Activated CD4-positive, alpha-beta T cell treated with anti-CD3 and anti-CD28 coated beads, Interleukin-2, amount 50 U/mL, for 1 hour (primary cell): ENCODE data around the gene HSPA2.
"Not testable (repeated sequence)": the region's sequence is repeated elsewhere in the genome, so short reads cannot be mapped to it uniquely, and the experiment has no call there.

Experiments used
- DNase-seq: peaks from one replicate; pipeline ENCODE4 v3.0.0-alpha.2; 2020

The HSPA2 gene

DNA sequence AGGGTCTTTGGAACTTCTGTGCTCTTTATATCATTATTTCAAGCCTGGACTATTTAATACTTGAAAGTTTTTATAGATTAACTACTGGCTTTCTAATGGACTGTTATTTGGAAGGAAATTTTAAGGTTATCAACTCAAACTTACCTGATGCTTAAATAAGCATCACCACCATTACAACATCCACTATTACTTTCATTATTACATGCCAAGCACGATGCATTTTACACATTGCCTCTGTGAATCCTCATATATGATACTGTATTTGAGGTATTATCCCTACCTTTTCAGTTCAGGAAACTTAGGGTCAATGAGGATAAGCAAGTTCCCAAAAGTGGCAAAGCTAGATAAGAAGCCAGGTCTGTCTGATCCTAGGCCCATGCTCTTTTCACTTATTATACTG is 23.6 kb upstream of the HSPA2 start:
- DNase-seq: no peak

DNA sequence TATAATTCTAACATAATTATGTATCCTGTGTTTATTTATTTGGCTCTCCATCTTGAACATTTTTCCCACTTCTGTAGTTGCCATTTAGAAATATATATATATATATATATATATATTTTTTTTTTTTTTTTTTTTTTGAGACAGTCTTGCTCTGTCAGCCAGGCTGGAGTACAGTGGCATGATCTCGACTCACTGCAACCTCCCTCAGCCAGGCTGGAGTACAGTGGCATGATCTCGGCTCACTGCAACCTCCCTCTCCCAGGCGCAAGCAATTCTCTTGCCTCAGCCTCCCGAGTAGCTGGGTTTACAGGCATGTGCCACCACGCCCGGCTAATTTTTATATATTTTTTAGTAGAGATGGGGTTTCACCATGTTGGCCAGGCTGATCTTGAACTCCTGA is 22.9 kb upstream of the HSPA2 start:
- DNase-seq: not testable (repeated sequence)

DNA sequence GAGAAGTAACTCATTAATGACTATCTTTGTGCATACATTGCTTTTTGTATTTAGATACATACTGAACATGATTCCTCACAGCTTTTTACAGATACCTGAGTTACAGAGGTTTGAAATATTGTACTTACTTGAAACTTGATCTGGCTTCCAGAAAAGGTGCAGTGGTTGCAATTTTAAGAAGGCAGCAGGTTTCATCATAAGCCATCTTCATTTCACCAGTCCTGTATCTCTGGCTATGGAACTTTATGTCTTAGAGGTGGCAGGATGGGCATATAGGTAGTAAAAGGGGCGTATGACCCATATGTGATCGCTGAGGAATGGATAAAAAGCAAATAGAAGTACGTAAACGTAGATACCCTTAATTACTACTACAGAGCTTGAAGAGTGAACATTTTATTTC is 22.3 kb upstream of the HSPA2 start:
- DNase-seq: no peak

DNA sequence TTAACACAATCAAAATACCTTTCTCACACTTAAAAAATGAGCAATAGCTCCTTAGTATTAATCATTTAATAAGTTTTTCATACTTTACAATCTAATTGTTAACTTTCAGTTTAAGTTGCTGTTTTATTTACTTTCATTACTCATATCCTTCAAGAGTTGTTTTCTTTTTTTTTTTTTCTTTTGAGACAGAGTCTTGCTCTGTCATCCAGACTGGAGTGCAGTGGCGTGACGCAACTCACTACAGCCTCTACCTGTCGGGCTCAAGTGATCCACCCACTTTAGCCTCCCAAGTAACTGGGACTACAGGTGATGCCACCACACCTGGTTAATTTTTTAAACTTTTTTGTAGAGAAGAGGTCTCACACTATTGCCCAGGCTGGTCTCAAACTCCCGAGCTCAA is 19.8 kb upstream of the HSPA2 start:
- DNase-seq: no peak

DNA sequence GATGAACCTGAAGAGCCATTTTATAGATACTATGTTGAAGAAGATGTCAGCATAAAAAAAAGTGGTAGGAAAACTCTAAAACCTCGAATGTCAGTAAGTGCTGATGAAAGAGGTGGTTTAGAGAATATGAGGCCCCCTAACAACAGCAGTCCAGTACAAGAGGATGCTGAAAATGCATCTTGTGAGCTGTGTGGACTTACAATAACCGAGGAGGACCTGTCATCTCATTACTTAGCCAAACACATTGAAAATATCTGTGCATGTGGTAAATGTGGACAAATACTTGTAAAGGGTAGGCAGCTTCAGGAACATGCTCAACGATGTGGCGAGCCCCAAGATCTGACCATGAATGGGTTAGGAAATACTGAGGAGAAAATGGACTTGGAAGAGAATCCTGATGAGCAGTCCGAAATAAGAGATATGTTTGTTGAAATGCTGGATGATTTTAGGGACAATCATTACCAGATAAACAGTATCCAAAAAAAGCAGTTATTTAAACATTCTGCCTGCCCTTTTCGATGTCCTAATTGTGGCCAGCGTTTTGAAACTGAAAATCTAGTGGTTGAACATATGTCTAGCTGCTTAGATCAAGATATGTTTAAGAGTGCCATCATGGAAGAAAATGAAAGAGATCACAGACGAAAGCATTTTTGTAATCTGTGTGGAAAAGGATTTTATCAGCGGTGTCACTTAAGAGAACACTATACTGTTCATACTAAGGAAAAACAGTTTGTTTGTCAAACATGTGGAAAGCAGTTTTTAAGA is 17.8 kb upstream of the HSPA2 start:
- no peak for DNase-seq

DNA sequence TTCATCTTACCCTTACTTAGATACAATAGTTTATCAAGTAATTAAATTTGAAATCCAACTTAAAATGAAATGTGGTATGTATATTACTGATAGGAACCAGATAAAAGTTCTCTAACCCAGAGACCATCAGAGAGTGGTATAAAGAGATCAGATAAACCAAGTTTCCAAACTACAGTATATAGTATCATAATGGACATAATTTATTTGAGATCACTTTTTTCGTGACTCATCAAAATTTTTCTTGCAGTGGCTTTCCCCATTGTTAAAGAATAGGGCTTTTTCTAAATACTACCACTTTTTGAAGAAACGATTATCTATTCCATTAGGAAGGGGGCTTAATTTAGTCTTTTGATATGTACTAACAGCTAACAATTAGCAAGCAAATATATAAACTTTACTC is 15.2 kb upstream of the HSPA2 start:
- no peak for DNase-seq

DNA sequence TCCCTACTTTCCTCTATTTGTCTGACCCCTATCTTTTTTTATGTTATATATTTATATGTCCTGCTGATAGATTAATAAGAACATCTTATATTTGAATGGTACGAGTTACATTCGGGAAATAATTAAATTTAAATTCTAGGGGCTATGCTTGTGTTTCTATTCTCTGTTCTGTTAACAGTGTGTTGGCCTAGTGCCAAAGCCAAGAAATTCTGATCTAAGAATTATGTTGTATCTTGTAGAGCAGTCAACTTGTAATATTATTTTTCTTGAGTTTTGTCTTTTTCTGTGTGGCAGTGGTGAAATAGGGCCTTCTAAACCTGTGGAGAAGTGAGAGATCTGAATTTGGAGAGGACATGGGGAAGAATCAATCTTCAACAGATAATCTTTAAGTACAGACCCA is 9.0 kb upstream of the HSPA2 start:
- DNase-seq: no peak

DNA sequence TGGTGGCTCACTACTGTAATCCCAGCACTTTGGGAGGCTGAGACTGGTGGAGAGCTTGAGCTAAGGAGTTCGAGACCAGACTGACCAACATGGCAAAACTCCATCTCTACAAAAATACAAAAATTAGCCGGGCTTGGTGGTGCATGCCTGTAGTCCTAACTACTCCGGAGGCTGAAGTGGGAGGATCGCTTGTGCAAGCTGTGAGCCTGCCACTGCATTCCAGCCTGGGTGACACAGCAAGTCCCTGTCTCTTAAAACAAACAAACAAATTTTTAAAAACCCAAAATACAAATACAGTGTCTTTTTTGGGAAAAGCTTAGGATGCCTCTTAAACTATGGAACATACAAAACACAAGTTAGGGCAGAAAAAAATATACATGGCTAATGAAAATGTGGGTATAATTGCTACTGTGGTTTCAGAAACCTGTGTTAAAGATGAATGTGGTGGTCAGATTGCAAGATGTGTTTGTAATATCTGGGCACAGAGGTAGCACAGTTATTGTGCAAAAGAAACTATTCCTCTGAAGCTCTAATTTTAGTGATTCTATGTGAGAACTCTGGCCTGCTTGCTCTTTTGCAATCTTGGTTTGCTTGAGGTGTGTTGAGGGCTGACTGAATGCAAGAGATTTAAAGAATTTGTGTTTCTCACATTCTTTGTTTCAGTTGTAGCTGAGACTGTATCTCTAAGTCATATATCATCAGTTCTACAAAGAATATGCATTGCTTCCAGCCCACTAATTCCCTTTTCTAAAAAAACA is 3.9 kb upstream of the HSPA2 start:
- DNase-seq: no peak

DNA sequence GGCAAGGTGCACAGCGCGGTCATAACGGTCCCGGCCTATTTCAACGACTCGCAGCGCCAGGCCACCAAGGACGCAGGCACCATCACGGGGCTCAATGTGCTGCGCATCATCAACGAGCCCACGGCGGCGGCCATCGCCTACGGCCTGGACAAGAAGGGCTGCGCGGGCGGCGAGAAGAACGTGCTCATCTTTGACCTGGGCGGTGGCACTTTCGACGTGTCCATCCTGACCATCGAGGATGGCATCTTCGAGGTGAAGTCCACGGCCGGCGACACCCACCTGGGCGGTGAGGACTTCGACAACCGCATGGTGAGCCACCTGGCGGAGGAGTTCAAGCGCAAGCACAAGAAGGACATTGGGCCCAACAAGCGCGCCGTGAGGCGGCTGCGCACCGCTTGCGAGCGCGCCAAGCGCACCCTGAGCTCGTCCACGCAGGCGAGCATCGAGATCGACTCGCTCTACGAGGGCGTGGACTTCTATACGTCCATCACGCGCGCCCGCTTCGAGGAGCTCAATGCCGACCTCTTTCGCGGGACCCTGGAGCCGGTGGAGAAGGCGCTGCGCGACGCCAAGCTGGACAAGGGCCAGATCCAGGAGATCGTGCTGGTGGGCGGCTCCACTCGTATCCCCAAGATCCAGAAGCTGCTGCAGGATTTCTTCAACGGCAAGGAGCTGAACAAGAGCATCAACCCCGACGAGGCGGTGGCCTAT is 875 bp downstream of the HSPA2 start:
- no peak for DNase-seq

DNA sequence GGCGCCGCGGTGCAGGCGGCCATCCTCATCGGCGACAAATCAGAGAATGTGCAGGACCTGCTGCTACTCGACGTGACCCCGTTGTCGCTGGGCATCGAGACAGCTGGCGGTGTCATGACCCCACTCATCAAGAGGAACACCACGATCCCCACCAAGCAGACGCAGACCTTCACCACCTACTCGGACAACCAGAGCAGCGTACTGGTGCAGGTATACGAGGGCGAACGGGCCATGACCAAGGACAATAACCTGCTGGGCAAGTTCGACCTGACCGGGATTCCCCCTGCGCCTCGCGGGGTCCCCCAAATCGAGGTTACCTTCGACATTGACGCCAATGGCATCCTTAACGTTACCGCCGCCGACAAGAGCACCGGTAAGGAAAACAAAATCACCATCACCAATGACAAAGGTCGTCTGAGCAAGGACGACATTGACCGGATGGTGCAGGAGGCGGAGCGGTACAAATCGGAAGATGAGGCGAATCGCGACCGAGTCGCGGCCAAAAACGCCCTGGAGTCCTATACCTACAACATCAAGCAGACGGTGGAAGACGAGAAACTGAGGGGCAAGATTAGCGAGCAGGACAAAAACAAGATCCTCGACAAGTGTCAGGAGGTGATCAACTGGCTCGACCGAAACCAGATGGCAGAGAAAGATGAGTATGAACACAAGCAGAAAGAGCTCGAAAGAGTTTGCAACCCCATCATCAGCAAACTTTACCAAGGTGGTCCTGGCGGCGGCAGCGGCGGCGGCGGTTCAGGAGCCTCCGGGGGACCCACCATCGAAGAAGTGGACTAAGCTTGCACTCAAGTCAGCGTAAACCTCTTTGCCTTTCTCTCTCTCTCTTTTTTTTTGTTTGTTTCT is 1.7 kb downstream of the HSPA2 start:
- no peak for DNase-seq

DNA sequence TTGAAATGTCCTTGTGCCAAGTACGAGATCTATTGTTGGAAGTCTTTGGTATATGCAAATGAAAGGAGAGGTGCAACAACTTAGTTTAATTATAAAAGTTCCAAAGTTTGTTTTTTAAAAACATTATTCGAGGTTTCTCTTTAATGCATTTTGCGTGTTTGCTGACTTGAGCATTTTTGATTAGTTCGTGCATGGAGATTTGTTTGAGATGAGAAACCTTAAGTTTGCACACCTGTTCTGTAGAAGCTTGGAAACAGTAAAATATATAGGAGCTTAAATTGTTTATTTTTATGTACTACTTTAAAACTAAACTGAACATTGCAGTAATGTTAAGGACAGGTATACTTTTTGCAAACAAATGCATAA is 2.3 kb downstream of the HSPA2 start:
- no peak for DNase-seq

DNA sequence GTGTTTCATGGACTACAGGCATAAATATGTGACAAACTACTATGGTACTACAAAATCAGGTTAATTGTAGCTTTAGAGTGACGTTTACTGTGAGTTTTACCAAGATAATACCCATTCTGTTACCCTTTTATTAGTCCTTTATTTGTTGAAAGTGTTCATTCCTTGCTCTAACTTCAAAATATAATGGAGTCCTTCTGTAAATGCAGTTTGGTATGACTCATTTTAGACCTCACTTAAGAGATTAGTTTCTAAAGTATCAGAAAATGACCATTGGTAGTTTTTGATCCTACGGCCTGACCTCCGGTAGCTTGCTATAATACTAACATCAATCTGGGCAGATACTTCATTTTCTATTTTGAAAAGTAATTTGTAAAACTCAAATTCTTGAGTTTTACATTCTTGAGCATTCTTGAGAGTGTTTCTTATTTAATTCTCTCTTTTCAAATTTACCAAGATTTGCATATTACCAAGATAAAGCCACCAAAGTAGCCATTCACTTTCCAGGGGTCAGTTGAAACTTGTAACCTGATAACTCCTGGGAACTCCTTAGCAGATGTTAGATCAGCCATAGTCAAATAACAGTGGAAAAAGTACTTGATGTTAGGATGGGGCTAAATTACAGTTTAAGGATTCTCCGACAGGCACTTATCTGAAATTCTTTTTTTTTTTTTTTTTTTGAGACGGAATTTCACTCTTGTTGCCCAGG is 4.2 kb downstream of the HSPA2 start:
- no peak for DNase-seq

DNA sequence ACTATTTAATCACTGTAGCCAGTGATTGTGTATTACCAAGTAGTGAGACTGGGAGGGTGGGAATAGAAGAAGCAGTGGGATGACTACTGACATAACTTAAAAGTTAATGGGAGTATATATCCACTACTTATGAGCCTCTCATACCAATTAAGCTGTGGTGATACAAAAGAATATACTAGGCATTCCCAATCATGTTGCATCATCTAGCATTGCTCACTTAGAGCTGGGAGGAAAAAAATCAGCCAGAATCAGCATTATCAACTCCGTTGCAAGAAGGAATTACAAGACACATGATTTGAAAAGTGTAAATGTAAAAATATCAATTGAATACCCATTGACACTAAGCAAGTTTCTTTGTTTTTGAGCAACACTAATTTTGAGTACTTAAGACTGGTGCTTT is 8.5 kb downstream of the HSPA2 start:
- DNase-seq: no peak

DNA sequence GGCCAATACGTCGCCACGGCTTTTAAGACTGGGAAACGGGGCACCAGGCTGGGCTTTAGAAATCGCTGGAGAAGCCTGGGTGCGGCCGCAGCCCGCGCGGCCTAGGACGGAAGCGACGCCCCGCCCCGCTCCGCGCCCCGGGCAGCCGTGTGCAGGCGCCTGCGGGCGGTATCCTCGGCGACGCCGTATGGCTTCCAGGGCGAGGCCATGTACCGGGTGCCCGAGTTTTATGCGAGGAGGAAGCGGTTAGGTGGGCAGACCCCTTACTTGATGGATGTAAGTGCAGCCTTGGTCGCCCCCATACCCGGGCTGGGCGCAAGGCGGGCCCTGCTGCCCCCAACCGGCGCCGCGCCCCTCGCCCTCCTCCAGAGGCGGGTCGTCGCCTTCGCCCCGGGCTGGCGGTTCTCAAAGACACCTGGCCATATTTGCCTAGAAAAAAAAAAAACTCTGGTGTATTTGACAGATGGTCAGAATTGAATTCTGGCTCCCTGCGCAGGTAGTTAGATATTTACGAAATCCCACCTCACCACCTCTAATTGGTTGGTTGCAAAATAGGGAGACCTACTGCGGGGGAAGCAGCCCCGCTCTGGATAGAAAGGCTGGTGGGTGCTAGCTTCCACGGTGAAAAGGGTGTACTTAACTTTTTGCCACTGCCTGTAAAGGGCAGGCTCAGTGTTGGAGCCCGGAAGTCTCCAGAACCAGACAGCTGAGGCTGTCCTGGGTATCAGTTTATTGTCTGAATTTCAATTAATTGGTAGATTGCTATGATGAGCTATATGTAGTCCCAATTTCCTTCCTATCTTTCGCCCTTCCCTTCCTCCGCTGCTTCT is 9.5 kb downstream of the HSPA2 start, which contains the start of gene PPP1R36:
Gene PPP1R36, plus strand, starts transcription at position 171 of the 830 bp plus-strand sequence. Its CDS starts 37 bp downstream, at position 208.
- DNase-seq: peak; percentile 35

DNA sequence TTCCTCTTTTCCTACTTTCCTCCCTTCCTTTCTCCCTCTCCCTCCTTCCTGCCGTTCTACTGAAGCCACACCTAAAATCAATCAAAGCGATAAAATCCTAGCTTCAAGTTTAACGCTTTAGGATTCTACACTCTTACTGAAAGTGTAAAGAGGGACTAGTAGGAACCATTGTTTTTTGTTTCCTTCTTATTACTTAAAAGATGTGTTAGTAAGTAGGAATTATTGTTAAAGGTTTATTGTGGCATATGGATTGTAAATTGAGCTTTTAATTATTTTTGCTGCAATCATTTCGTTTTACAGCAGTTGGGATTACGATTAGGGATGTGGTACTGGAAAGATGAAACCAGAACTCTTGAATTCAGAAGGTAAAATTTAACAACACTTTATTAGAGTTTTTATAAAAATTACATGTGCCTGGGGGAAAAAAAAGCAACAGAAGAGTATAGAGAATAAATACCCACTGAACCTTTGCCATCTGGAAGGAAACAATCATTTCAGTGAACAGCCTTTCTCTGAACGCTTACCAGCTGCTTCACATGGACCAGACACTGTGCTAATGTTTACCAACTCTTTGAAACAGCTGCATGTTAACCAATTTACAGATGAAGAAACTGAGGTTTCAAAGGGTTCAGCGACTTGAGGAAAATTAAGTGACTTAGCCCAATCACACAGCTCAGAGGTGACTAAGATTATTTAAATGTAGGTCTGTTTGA is 10.2 kb downstream of the HSPA2 start:
- no peak for DNase-seq

DNA sequence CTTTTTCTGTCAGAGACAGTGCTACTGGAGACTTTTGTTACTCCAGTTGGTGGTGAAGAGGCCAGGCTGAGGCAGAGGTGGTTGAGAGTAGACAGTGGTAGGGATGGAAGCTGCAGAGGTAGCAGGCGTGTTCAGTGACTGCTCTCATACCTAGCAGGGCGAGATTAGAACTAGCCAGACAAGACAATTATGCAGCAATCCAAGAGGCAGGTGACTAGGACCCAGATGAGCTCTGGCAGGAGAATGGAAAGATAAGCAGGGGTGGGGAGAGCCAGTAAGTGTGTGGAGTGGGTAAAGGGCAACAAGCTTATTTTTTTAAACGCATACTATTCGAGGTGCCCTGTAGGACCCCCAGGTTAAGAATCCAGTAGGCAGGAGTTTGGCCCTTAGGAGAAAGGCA is 14.0 kb downstream of the HSPA2 start:
- no peak for DNase-seq

DNA sequence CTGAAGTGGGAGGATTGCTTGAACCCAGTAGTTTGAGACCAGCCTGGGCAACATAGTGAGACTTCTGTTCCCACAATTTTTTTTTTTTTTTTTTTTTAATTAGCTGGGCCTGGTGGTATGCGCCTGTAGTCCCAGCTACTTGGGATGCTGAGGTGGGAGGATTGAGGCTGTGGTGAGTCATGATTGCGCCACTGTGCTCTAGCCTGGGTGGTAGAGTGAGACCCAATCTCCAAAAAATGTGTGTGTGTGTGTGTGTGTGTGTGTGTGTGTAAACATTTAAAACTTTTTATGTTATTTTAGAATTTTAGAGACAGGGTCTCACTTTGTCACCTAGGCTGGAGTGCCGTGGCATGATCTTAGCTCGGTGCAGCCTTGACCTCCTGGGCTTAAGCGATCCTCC is 16.0 kb downstream of the HSPA2 start:
- no peak for DNase-seq

DNA sequence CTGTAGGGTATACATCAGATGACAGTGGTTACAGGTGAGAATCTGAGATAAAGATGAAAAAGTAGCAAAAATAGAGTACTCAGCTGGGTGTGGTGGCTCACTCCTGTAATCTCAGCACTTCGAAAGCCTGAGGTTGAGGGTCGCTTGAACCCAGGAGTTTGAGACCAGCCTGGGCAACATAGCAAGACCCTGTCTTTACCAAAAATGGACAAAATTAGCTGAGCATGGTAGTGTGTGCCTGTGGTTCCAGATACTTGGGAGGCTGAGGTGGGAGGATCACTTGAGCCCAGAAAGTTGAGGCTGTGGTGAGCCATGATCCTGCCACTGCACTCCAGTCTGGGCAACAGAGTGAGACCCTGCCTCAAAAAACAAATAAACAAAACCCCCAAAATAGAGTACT is 17.7 kb downstream of the HSPA2 start:
- not testable (repeated sequence) for DNase-seq

DNA sequence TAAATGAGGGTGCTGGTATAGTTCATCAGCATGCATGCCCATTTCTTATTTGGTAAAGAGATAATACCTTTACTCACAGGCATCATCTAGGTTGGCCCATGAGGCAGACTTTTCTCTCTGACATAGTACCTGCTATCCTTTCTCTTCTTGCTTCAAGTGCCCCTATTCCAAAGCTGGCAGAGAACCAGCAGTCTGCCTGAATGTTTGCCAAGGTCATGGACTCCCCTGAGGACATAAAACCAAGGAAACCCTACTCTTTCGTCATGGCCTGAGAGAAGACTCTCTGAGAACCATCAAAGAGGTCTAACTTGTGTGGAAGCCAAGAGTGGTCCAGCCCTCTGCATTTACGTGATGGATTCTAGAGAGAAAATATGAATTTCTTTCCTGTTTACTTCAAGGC is 21.1 kb downstream of the HSPA2 start:
- DNase-seq: no peak

DNA sequence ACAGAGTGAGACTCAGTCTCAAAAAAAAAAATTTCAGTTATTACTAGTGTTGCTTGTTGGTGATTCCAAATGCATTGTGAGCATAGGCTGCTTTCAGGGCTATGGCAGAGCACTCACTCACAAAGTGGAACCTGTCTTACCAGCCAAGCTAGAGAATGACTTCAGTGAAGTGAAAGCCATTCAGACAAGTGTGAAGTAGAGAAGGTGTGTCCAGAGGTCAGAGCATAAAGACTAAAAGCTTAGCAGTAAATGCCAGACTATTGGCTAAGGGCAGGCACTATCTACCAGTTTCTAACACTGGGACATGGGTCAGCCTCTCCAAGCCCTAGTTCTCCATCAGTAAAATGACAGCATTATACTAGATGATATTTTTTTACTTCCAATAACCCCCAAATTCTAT is 21.9 kb downstream of the HSPA2 start:
- DNase-seq: no peak

DNA sequence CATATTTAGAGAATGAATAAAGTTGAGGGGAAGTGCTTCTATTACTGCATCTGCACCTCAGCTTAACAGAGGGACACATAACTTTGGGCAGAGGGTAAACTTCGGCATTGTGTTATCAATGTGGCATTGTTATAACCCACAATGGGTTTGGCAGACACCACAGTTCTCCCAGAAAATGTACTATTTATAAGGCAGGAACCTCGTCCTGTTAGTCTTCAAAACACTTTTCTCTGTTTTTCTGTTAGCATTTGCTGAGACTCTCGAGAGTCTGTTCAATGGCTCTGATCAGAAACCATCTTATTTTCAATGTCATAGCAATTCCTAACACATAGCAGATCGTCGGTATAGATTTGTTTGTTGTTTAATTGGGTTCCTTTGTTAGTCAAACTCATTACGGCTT is 23.2 kb downstream of the HSPA2 start:
- no peak for DNase-seq
